Heart right ventricle (tissue), 16 donors: ENCODE results near the gene COX15. TPM values are rescaled to one million over a fixed set of nuclear protein-coding genes. Genes with fewer than 3 reads are reported as not detected.

Experiments
- ATAC-seq, 8 donors: fragments of 200-7000 bp; cut with Tn5 transposase; one replicate each; pipeline ENCODE4 v1.9.1; 2020; ENCODE audit warnings: mild to moderate bottlenecking in 8 of 8, moderate library complexity in 8 of 8, moderate number of reproducible peaks in 1 of 8
- DNase-seq, 2 donors: peaks; one replicate each; pipeline ENCODE4 v3.0.0-alpha.2; 2020
- H3K27ac ChIP-seq, 10 donors: fragments of 200-600 bp; sonication (generic) in 2 of 10; one replicate each; pipeline versions ENCODE4 v1.5.0 to v1.8.0; 2020 to 2022; ENCODE audit warnings: mild to moderate bottlenecking in 3 of 10
- H3K27me3 ChIP-seq, 7 donors: fragments of 200-600 bp; one replicate each; pipeline ENCODE4 v1.8.0; 2021 to 2022; ENCODE audit warnings: mild to moderate bottlenecking in 2 of 7
- H3K36me3 ChIP-seq, 9 donors: fragments of 200-600 bp; sonication (generic) in 1 of 9; one replicate each; pipeline versions ENCODE4 v1.5.0 to v1.8.0; 2020 to 2022; ENCODE audit warnings: mild to moderate bottlenecking in 2 of 9
- H3K4me1 ChIP-seq, 9 donors: fragments of 200-600 bp; sonication (generic) in 1 of 9; one replicate each; pipeline versions ENCODE4 v1.5.0 to v1.8.0; 2020 to 2022; ENCODE audit warnings: mild to moderate bottlenecking in 4 of 9
- H3K4me3 ChIP-seq, 10 donors: fragments of 200-600 bp; sonication (generic) in 2 of 10; one replicate each; pipeline versions ENCODE4 v1.5.0 to v1.8.0; 2020 to 2022; ENCODE audit warnings: mild to moderate bottlenecking in 7 of 10, moderate library complexity in 2 of 10
- H3K9me3 ChIP-seq, 11 donors: fragments of 200-600 bp in 10 of 11; sonication (generic) in 2 of 11; one replicate each; pipeline versions ENCODE4 v1.5.0 to v1.8.0; 2013 to 2022; ENCODE audit warnings: mild to moderate bottlenecking in 2 of 11, control low read depth in 1 of 11, moderate library complexity in 1 of 11
- CTCF ChIP-seq, 9 donors: fragments of 200-600 bp; sonication (generic) in 2 of 9; IDR thresholded peaks; one replicate each; pipeline versions ENCODE4 v1.5.0 to v1.8.0; 2021 to 2022; ENCODE audit warnings: antibody characterized with exemption in 9 of 9, mild to moderate bottlenecking in 5 of 9, moderate library complexity in 1 of 9
- WGBS, 2 donors: extraction: QIAGEN DNeasy Blood & Tissue Kit; methylation state at CpG; one replicate each; pipeline ENCODE4 v1.1.7; 2013; ENCODE audit warnings: inconsistent platforms in 1 of 2; 5-methylcytosine and 5-hydroxymethylcytosine counted together
- intact Hi-C, 10 donors: fragments of 100-400 bp; cut with DNase I; formaldehyde crosslinking; loops; one replicate each; pipeline versions ENCODE4 v1.11.1 to v1.14.2; 2022
- polyA plus RNA-seq, 2 donors: library from polyadenylated mRNA; stranded (reverse); fragments of 200-250 nt; gene quantifications; one replicate each; pipeline ENCODE4 v1.2.3, GENCODE V29; 2013
- total RNA-seq, 10 donors: library from RNA; stranded (reverse); fragmentation: NEBNext Ultra II Directional in 3 of 10; extraction: Animal tissue kit (Norgen Biotek cat#: 25700) in 3 of 10; gene quantifications; one replicate each; pipeline versions ENCODE4 v1.2.1 to v1.2.4, GENCODE V29; 2021 to 2023
- donor health status: Arrhythmogenic right ventricular cardiomyopathy.
- donor health status: ischemic (EF 13 %, LVEDD 7.1; RV severe dilation, severe dysfunction).
- donor health status: healthy with polysubstance abuse.
- donor health status: DM: no; HTN: yes; CAD: no.
- donor health status: DM: no; HTN: no; CAD: no.
- donor health status: ischemic (EF 25% LVEDD 6.9; RV normal size, moderate dysfunction).
- donor health status: ischemic (EF 25% LVEDD 5.7; RV mildly dilated, moderate dysfunction).
- donor health status: healthy.
- donor health status: DM: yes; HTN: yes; CAD: no.
- donor health status: Ischemic cardiomyopathy.
- donor health status: ischemic (EF 35%, LVEDD 5.7; RV mildly dilated, moderate dysfunction).
- donor health status: nonischemic (EF 11% LVEDD 7.7; RV severe dilation, severe dysfunction).
- donor health status: DM: yes; HTN: yes; CAD: no.
- donor health status: PGD.
- donor health status: ischemic (EF 29% LVEDD 5.4; RV normal size, mild dysfunction).
- donor health status: nonischemic (EF 23%, LVEDD 6.1; RV moderate dilation, normal function).

Gene COX15
- total and polyA plus RNA-seq, 12 donors, result 12.5 to 47.2 (median 38.1) TPM

- ATAC-seq, result peak in 1 of 8 donors; percentile 65
- 80 to 93% methylated on average over 2 of the region's 2 CpGs for WGBS, 2 donors
- intact Hi-C loops, result no loop called here
Observed at GRCh38 chr10:99685597-99685967, 46.3 kb downstream of the COX15 start.

GRCh38 chr10:99682752-99683151 is 49.2 kb downstream of the COX15 start:
- intact Hi-C loops, result no loop called here
- ATAC-seq, result no peak

More at GRCh38 chr10:99685597-99685967, 46.3 kb downstream of the COX15 start:
- no peak overlapping the region for H3K4me3 ChIP-seq
- H3K4me1 ChIP-seq, result peaks cover 0 to 10% (median 0%) of the 10 kb centered on the region in 9 donors
- H3K27me3 ChIP-seq, result no peaks in the 10 kb centered on the region
- H3K27ac ChIP-seq, result peak overlapping the region in 1 of 10 donors; percentile 67
- no peak for TF ChIP-seq CTCF (IDR thresholded peaks at IDR 0.05)
- no peak for DNase-seq
- H3K9me3 ChIP-seq, result no peaks in the 10 kb centered on the region
- peaks cover 0 to 78% (median 10%) of the 10 kb centered on the region in 9 donors for H3K36me3 ChIP-seq

More at GRCh38 chr10:99682752-99683151, 49.2 kb downstream of the COX15 start:
- no peak overlapping the region for H3K4me3 ChIP-seq
- no peaks in the 10 kb centered on the region for H3K27me3 ChIP-seq
- TF ChIP-seq CTCF (IDR thresholded peaks at IDR 0.05), result no peak
- no peaks in the 10 kb centered on the region for H3K9me3 ChIP-seq
- WGBS, 2 donors, result 79 to 92% methylated on average over 1 of the region's 1 CpG
- H3K4me1 ChIP-seq, result peaks cover 0 to 10% (median 0%) of the 10 kb centered on the region in 9 donors
- no peak overlapping the region for H3K27ac ChIP-seq
- peaks cover 0 to 66% (median 12%) of the 10 kb centered on the region in 9 donors for H3K36me3 ChIP-seq
- DNase-seq, result no peak

Other genes with a start within 250 kb of the COX15 start
- not detected for gene NKX2-3, start 199.2 kb downstream of the COX15 start, total RNA-seq
- not detected for gene NKX2-3, start 199.2 kb downstream of the COX15 start, polyA plus RNA-seq
- 10 to 100 TPM; 21.2 to 55.9 (median 29.8) TPM for gene SLC25A28, start 111.7 kb downstream of the COX15 start, total RNA-seq
- gene SLC25A28, start 111.7 kb downstream of the COX15 start, polyA plus RNA-seq, result 100 to 1,000 TPM in 1 of 2 donors, 10 to 100 TPM in 1; 37.1 to 116 TPM
- gene ENTPD7, start 72.6 kb downstream of the COX15 start, total RNA-seq, result 1 to 10 TPM; 1.7 to 3.8 (median 2.5) TPM
- gene ENTPD7, start 72.6 kb downstream of the COX15 start, polyA plus RNA-seq, result 1 to 10 TPM in 1 of 2 donors, under 1 TPM in 1; 0.22 to 1.2 TPM
- 10 to 100 TPM; 29.7 to 43.7 (median 35.1) TPM for gene CUTC, start 107 bp upstream of the COX15 start, total RNA-seq
- gene CUTC, start 107 bp upstream of the COX15 start, polyA plus RNA-seq, result 10 to 100 TPM; 36.3 to 40.5 TPM
- under 1 TPM; 0.05 to 0.46 (median 0.21) TPM for gene ABCC2, start 50.5 kb upstream of the COX15 start, total RNA-seq
- gene ABCC2, start 50.5 kb upstream of the COX15 start, polyA plus RNA-seq, result 1 to 10 TPM in 1 of 2 donors, under 1 TPM in 1; 0.30 to 1.0 TPM